Central memory CD8-positive, alpha-beta T cell (primary cell): Measurements from ENCODE around the gene NEB.

Source experiments
- ATAC-seq: fragments of 150-1000 bp; cut with Tn5 transposase; replicated peaks from 2 replicates; pipeline ENCODE4 v1.10.0; 2022; ENCODE audit warnings: mild to moderate bottlenecking, moderate FRiP score, moderate number of reproducible peaks; ENCODE audit not compliant: poor library complexity, severe bottlenecking; ENCODE audit errors: extremely low read depth
- DNase-seq, 2 donors: peaks; one replicate each; pipeline ENCODE4 v3.0.0; 2021; ENCODE audit warnings: low spot score in 2 of 2
- H3K27ac Mint-ChIP-seq: one replicate; pipeline ENCODE4 v1.8.0; 2022; ENCODE audit warnings: low read depth, mild to moderate bottlenecking, moderate library complexity, mixed read lengths
- H3K27me3 Mint-ChIP-seq: one replicate; pipeline ENCODE4 v1.8.0; 2022; ENCODE audit warnings: mixed read lengths
- H3K36me3 Mint-ChIP-seq: one replicate; pipeline ENCODE4 v1.8.0; 2022; ENCODE audit warnings: mild to moderate bottlenecking, moderate library complexity, mixed read lengths; ENCODE audit not compliant: insufficient read depth
- H3K4me1 Mint-ChIP-seq: one replicate; pipeline ENCODE4 v1.8.0; 2022; ENCODE audit warnings: mixed read lengths
- H3K4me3 Mint-ChIP-seq: one replicate; pipeline ENCODE4 v1.8.0; 2022; ENCODE audit warnings: mild to moderate bottlenecking, moderate library complexity, mixed read lengths
- H3K9me3 Mint-ChIP-seq: one replicate; pipeline ENCODE4 v1.8.0; 2022; ENCODE audit warnings: mixed read lengths

NEB gene

GRCh38 chr2:151769606-151770005, 35.3 kb upstream of the NEB start:
- Mint-ChIP-seq H3K27ac (no peak overlapping the region), H3K4me1 (peaks cover 24% of the 10 kb centered on the region), H3K36me3 (no peaks in the 10 kb centered on the region), H3K4me3 (no peak overlapping the region), H3K9me3 (peaks cover 7% of the 10 kb centered on the region), H3K27me3 (no peaks in the 10 kb centered on the region)
- DNase-seq (no peak), ATAC-seq (no peak)

GRCh38 chr2:151767536-151767935, 33.3 kb upstream of the NEB start:
- ATAC-seq = no peak
- peaks cover 28% of the 10 kb centered on the region for H3K4me1 Mint-ChIP-seq

GRCh38 chr2:151766437-151767153, 32.3 kb upstream of the NEB start:
- Mint-ChIP-seq H3K27me3 (no peaks in the 10 kb centered on the region), H3K27ac (peak overlapping the region; percentile 48), H3K36me3 (no peaks in the 10 kb centered on the region), H3K9me3 (peaks cover 7% of the 10 kb centered on the region), H3K4me3 (no peak overlapping the region), H3K4me1 (peaks cover 28% of the 10 kb centered on the region)
- no peak for ATAC-seq
- DNase-seq = no peak

More at GRCh38 chr2:151767536-151767935, 33.3 kb upstream of the NEB start:
- Mint-ChIP-seq H3K27me3 (no peaks in the 10 kb centered on the region), H3K4me3 (no peak overlapping the region), H3K27ac (no peak overlapping the region), H3K9me3 (peaks cover 7% of the 10 kb centered on the region), H3K36me3 (no peaks in the 10 kb centered on the region)
- no peak for DNase-seq

- Mint-ChIP-seq H3K9me3 (peaks cover 7% of the 10 kb centered on the region), H3K36me3 (no peaks in the 10 kb centered on the region), H3K27me3 (no peaks in the 10 kb centered on the region), H3K4me3 (no peak overlapping the region), H3K27ac (peak overlapping the region; percentile 48), H3K4me1 (peaks cover 28% of the 10 kb centered on the region)
- ATAC-seq = no peak
- no peak for DNase-seq
Observed at GRCh38 chr2:151765760-151766410, 31.6 kb upstream of the NEB start.

- Mint-ChIP-seq H3K9me3 (no peaks in the 10 kb centered on the region), H3K4me3 (no peak overlapping the region), H3K27ac (no peak overlapping the region), H3K36me3 (no peaks in the 10 kb centered on the region), H3K4me1 (peaks cover 28% of the 10 kb centered on the region), H3K27me3 (no peaks in the 10 kb centered on the region)
- no peak for ATAC-seq
- no peak for DNase-seq
Observed at GRCh38 chr2:151762694-151763093, 28.4 kb upstream of the NEB start.

GRCh38 chr2:151761687-151762086, 27.4 kb upstream of the NEB start:
- DNase-seq (no peak), ATAC-seq (no peak)
- Mint-ChIP-seq H3K9me3 (no peaks in the 10 kb centered on the region), H3K4me1 (peaks cover 22% of the 10 kb centered on the region), H3K4me3 (no peak overlapping the region), H3K27me3 (no peaks in the 10 kb centered on the region), H3K36me3 (no peaks in the 10 kb centered on the region), H3K27ac (no peak overlapping the region)

GRCh38 chr2:151761193-151761592, 26.9 kb upstream of the NEB start:
- no peaks in the 10 kb centered on the region for H3K36me3 Mint-ChIP-seq
- no peak overlapping the region for H3K4me3 Mint-ChIP-seq
- no peak overlapping the region for H3K27ac Mint-ChIP-seq
- DNase-seq (no peak), ATAC-seq (no peak)
- peaks cover 17% of the 10 kb centered on the region for H3K4me1 Mint-ChIP-seq
- no peaks in the 10 kb centered on the region for H3K9me3 Mint-ChIP-seq
- H3K27me3 Mint-ChIP-seq = no peaks in the 10 kb centered on the region

GRCh38 chr2:151760139-151760650, 25.9 kb upstream of the NEB start:
- Mint-ChIP-seq H3K27ac (no peak overlapping the region), H3K9me3 (no peaks in the 10 kb centered on the region)

GRCh38 chr2:151758744-151759143, 24.5 kb upstream of the NEB start:
- DNase-seq = no peak
- Mint-ChIP-seq H3K27ac (no peak overlapping the region), H3K4me1 (no peaks in the 10 kb centered on the region), H3K27me3 (no peaks in the 10 kb centered on the region), H3K36me3 (no peaks in the 10 kb centered on the region), H3K4me3 (no peak overlapping the region), H3K9me3 (no peaks in the 10 kb centered on the region)
- no peak for ATAC-seq

More at GRCh38 chr2:151760139-151760650, 25.9 kb upstream of the NEB start:
- Mint-ChIP-seq H3K36me3 (no peaks in the 10 kb centered on the region), H3K4me1 (peaks cover 7% of the 10 kb centered on the region), H3K4me3 (no peak overlapping the region), H3K27me3 (no peaks in the 10 kb centered on the region)
- ATAC-seq (no peak), DNase-seq (no peak)

- DNase-seq (no peak), ATAC-seq (no peak)
- no peaks in the 10 kb centered on the region for H3K9me3 Mint-ChIP-seq
- no peaks in the 10 kb centered on the region for H3K27me3 Mint-ChIP-seq
- no peaks in the 10 kb centered on the region for H3K4me1 Mint-ChIP-seq
- no peak overlapping the region for H3K4me3 Mint-ChIP-seq
- no peaks in the 10 kb centered on the region for H3K36me3 Mint-ChIP-seq
- no peak overlapping the region for H3K27ac Mint-ChIP-seq
Observed at GRCh38 chr2:151757861-151758260, 23.6 kb upstream of the NEB start.

GRCh38 chr2:151756820-151757219, 22.5 kb upstream of the NEB start:
- no peaks in the 10 kb centered on the region for H3K27me3 Mint-ChIP-seq
- H3K4me3 Mint-ChIP-seq = no peak overlapping the region
- H3K4me1 Mint-ChIP-seq = no peaks in the 10 kb centered on the region
- no peak overlapping the region for H3K27ac Mint-ChIP-seq
- no peaks in the 10 kb centered on the region for H3K9me3 Mint-ChIP-seq
- no peaks in the 10 kb centered on the region for H3K36me3 Mint-ChIP-seq
- ATAC-seq = no peak
- no peak for DNase-seq

- Mint-ChIP-seq H3K9me3 (no peaks in the 10 kb centered on the region), H3K27me3 (no peaks in the 10 kb centered on the region), H3K36me3 (no peaks in the 10 kb centered on the region), H3K4me3 (no peak overlapping the region), H3K4me1 (no peaks in the 10 kb centered on the region), H3K27ac (no peak overlapping the region)
- no peak for DNase-seq
- ATAC-seq = no peak
Observed at GRCh38 chr2:151754253-151754897, 20.1 kb upstream of the NEB start.

GRCh38 chr2:151753540-151753939, 19.3 kb upstream of the NEB start:
- Mint-ChIP-seq H3K9me3 (no peaks in the 10 kb centered on the region), H3K4me1 (no peaks in the 10 kb centered on the region), H3K4me3 (no peak overlapping the region), H3K27me3 (no peaks in the 10 kb centered on the region), H3K27ac (no peak overlapping the region), H3K36me3 (no peaks in the 10 kb centered on the region)
- no peak for ATAC-seq
- DNase-seq = no peak
